ENCODE data around the gene TEX10.

The TEX10 gene

DNA sequence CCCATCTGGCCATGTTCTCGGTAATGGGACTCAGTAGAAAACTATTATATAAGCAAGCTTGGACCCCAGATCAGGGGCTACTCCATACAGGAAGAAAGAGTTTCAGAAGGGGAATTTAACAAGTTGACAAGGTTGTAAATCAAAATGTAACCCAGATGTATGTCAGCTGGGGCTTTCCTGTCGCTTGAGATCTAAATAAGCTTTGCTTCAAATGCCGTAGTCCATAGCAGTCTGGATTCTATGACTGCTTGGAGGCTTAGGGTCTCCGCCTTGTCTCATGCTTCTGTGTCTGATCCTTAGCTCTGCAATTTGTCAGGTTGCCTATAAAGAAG is 70.4 kb downstream of the TEX10 start:
- Histone ChIP-seq H3K9ac (ENCODE audit: low read length) (no peak overlapping the region), H3K36me3 (ENCODE audit: control insufficient read depth, low read depth, low read length) (no peaks in the 10 kb centered on the region), H3K9me3 (ENCODE audit: control insufficient read depth, low read depth, low read length) (no peaks in the 10 kb centered on the region), H3K27ac (ENCODE audit: low read length) (no peak overlapping the region), H3K4me1 (ENCODE audit: control insufficient read depth, low read depth, low read length) (no peaks in the 10 kb centered on the region), H3K27me3 (ENCODE audit: control insufficient read depth, insufficient read depth, low read length) (no peaks in the 10 kb centered on the region), H3K4me3 (ENCODE audit: low read length) (no peak overlapping the region)

DNA sequence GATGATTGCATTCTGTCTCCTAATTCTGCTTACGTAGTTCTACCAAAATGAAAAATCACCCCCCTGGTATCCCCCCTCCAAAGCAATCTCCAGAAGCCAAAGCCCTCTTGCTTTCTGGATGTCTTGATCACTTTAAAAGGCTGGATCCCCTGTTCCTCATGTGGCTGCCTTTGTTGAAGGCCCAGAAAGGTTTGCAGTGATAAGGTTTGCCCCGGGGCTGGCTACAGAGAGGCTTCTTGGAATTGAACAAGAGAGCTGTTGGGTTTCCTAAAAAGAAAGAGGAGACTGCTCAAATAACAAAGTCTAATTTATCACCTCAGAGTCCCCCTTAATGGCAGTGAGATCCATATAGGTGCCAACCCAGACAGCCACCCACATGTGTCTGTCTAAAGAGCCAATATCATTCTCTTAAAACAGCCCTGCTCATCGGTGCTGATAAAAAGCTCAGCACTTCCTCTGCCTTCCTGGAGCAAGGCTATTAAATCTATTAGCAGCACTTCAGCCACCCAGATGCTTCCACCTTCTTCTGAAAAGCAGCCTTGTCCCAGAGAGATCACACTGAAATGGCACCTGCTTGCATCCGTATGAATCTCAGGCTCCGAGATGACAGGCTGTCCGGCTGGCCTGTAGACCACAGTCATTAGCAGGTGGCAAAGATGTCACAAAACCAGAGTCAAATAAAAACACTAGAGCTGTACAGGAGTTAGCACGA is 70.9 kb downstream of the TEX10 start:
- Histone ChIP-seq H3K9ac (ENCODE audit: low read length) (no peak overlapping the region), H3K9me3 (ENCODE audit: control insufficient read depth, low read depth, low read length) (no peaks in the 10 kb centered on the region), H3K4me3 (ENCODE audit: low read length) (no peak overlapping the region), H3K4me1 (ENCODE audit: control insufficient read depth, low read depth, low read length) (no peaks in the 10 kb centered on the region), H3K36me3 (ENCODE audit: control insufficient read depth, low read depth, low read length) (no peaks in the 10 kb centered on the region), H3K27ac (ENCODE audit: low read length) (no peak overlapping the region), H3K27me3 (ENCODE audit: control insufficient read depth, insufficient read depth, low read length) (no peaks in the 10 kb centered on the region)

DNA sequence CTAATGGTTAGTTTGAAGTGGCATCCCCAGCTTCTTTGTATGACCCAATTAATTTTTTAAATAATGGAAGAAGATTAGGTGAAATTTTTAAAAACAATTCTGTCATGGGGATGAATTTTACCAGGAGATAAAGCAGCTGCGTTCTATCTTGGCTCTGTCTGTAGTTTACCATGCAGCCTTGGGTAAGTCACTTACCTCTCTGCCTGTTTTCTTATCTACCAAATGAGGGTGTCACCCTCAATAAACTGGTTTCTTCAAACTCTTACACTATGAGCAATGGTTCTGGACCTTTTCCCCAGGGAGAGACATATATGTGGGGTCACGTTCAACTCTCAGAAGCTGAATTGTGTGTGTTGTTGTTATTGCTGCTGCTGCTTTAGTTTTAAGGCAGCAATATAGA is 71.7 kb downstream of the TEX10 start:
- Histone ChIP-seq H3K27me3 (ENCODE audit: control insufficient read depth, insufficient read depth, low read length) (no peaks in the 10 kb centered on the region), H3K9ac (ENCODE audit: low read length) (no peak overlapping the region), H3K27ac (ENCODE audit: low read length) (no peak overlapping the region), H3K4me1 (ENCODE audit: control insufficient read depth, low read depth, low read length) (no peaks in the 10 kb centered on the region), H3K36me3 (ENCODE audit: control insufficient read depth, low read depth, low read length) (no peaks in the 10 kb centered on the region), H3K4me3 (ENCODE audit: low read length) (no peak overlapping the region), H3K9me3 (ENCODE audit: control insufficient read depth, low read depth, low read length) (no peaks in the 10 kb centered on the region)

DNA sequence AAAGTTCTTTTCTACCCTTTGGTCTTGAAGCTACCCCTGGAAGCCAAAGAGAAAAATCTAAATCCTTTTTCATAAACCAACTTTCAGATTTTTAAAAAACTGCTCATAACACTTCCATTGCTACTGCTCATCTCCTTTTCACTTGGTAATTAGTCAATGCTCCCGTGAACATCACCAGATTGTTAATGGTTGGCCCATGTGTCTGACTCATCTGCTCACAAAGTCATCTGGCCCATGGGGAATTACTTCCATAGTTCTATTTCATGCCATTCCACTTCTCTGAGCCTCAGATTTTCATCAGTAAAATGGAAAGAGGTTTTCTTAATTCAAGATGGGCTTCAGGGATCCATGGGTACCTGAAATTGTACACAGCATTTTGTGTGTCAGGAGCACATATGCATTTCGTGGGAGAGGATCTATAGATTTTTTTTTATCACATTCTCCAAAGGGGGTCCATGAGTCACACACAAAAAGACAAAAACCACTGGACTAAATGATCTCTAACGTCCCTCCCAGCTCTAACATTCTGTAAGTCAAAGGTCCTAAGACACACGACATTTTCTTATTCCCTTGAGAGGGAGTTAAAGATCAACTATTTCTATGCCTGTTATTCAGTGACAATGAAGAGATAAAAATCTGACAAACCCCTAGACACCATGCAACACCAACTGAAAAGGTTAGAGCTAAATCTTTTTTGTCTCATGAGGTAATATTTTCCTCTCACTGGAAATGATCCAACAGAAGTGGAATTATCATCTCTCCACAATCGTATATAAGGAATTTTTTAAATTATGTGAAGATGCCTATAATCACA is 75.4 kb downstream of the TEX10 start:
- Histone ChIP-seq H3K9me3 (ENCODE audit: control insufficient read depth, low read depth, low read length) (no peaks in the 10 kb centered on the region), H3K4me3 (ENCODE audit: low read length) (no peak overlapping the region), H3K36me3 (ENCODE audit: control insufficient read depth, low read depth, low read length) (no peaks in the 10 kb centered on the region), H3K27me3 (ENCODE audit: control insufficient read depth, insufficient read depth, low read length) (no peaks in the 10 kb centered on the region), H3K4me1 (ENCODE audit: control insufficient read depth, low read depth, low read length) (no peaks in the 10 kb centered on the region), H3K27ac (ENCODE audit: low read length) (no peak overlapping the region), H3K9ac (ENCODE audit: low read length) (no peak overlapping the region)

DNA sequence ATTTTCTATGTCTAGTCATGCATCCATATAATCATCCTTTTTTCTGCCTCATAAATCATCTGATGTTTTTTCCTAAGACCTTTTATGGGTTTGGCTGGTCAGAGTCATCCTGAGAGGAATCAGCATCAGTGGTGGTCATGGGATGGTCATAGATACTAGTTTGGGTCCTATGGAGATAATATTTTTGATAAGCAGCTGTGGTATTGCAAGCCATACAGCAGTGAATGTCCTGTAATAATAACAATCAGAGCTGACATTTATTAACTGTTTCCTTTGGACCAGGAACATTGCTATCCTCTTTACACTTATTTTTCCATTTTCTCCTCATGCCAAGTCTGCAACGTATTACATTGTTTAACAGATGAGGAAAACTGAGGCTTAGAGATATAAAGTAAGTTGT is 83.1 kb downstream of the TEX10 start:
- H3K27ac ChIP-seq (ENCODE audit: low read length): no peak overlapping the region
- H3K4me3 ChIP-seq (ENCODE audit: low read length): no peak overlapping the region
- H3K9ac ChIP-seq (ENCODE audit: low read length): no peak overlapping the region
- no peaks in the 10 kb centered on the region for H3K36me3 ChIP-seq (ENCODE audit: control insufficient read depth, low read depth, low read length)
- no peaks in the 10 kb centered on the region for H3K27me3 ChIP-seq (ENCODE audit: control insufficient read depth, insufficient read depth, low read length)
- no peaks in the 10 kb centered on the region for H3K9me3 ChIP-seq (ENCODE audit: control insufficient read depth, low read depth, low read length)
- no peaks in the 10 kb centered on the region for H3K4me1 ChIP-seq (ENCODE audit: control insufficient read depth, low read depth, low read length)

DNA sequence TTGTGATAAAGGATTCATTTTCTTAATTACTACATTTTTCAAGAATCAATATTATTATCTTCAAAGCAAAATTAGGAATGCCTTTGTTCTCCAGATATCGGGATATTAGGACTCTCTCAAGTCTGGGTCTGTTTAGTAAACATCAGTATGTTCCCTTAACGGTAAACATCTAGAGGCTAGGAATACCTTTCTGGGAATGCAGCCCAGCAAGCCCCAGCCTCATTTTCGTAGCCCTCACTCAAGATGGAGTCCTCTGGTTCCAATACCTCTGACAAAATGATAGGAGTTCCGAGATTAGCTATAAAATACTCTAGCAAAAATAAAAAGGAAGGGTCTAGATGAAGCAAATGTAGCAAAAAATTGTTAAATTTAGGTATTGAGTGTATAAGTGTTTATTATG is 84.5 kb downstream of the TEX10 start:
- no peak overlapping the region for H3K27ac ChIP-seq (ENCODE audit: low read length)
- H3K36me3 ChIP-seq (ENCODE audit: control insufficient read depth, low read depth, low read length): no peaks in the 10 kb centered on the region
- H3K4me1 ChIP-seq (ENCODE audit: control insufficient read depth, low read depth, low read length): no peaks in the 10 kb centered on the region

DNA sequence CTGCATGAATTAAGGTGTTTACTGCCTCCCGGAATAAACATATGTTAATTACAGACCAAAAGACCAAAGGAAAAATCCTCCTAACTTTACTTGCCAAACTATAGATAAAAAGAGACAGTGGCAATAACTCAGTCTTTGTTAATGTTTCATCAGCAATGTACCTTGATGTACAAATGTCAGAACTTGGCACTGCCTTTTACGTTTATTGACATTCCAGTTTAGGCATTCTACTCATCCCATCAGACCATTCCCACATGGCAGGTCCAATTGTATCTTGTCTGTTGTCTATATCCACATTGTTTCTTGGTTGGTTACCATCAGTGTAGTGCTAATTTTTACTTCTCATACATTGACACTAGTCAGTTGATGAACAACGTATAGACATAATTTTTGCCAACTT is 85.5 kb downstream of the TEX10 start:
- Histone ChIP-seq H3K4me3 (ENCODE audit: low read length) (no peak overlapping the region), H3K27me3 (ENCODE audit: control insufficient read depth, insufficient read depth, low read length) (no peaks in the 10 kb centered on the region), H3K27ac (ENCODE audit: low read length) (no peak overlapping the region), H3K4me1 (ENCODE audit: control insufficient read depth, low read depth, low read length) (no peaks in the 10 kb centered on the region), H3K36me3 (ENCODE audit: control insufficient read depth, low read depth, low read length) (no peaks in the 10 kb centered on the region), H3K9ac (ENCODE audit: low read length) (no peak overlapping the region), H3K9me3 (ENCODE audit: control insufficient read depth, low read depth, low read length) (no peaks in the 10 kb centered on the region)

More for the DNA sequence above, 84.5 kb downstream of the TEX10 start:
- Histone ChIP-seq H3K9ac (ENCODE audit: low read length) (no peak overlapping the region), H3K4me3 (ENCODE audit: low read length) (no peak overlapping the region), H3K9me3 (ENCODE audit: control insufficient read depth, low read depth, low read length) (no peaks in the 10 kb centered on the region), H3K27me3 (ENCODE audit: control insufficient read depth, insufficient read depth, low read length) (no peaks in the 10 kb centered on the region)

All from iPS-18a (cell line).